OCI-LY3 (cell line): ENCODE measurements around the gene ARMC9.

Source experiments
- H2AFZ ChIP-seq: fragments of 200-600, 300-600 bp; shearing (Covaris generic); 2 replicates; pipeline ENCODE4 v1.6.0; 2014; ENCODE audit warnings: antibody characterized with exemption, low read depth, low read length
- H3K27ac ChIP-seq: fragments of 200-600, 300-600 bp; sonication (generic); 2 replicates; pipeline ENCODE4 v1.5.1; 2014; ENCODE audit warnings: mild to moderate bottlenecking, low read length, moderate library complexity, mixed read lengths
- H3K27me3 ChIP-seq: fragments of 200-600, 300-600 bp; sonication (generic); 2 replicates; pipeline ENCODE4 v1.6.1; 2014; ENCODE audit warnings: low read depth, low read length, mixed read lengths
- H3K36me3 ChIP-seq: fragments of 200-600, 300-600 bp; sonication (generic); replicated peaks from 2 replicates; pipeline ENCODE3; 2014; ENCODE audit warnings: low read depth, low read length, mixed read lengths
- H3K4me1 ChIP-seq: fragments of 300-600, 200-600 bp; sonication (generic); 2 replicates; pipeline ENCODE4 v1.6.1; 2014; ENCODE audit warnings: low read length, mixed read lengths
- H3K4me2 ChIP-seq: fragments of 200-600, 300-600 bp; sonication (generic); 2 replicates; pipeline ENCODE4 v1.6.1; 2014; ENCODE audit warnings: low read length, mixed read lengths
- H3K4me3 ChIP-seq: fragments of 300-600, 200-600 bp; sonication (generic); 2 replicates; pipeline ENCODE4 v1.5.1; 2014; ENCODE audit warnings: antibody characterized with exemption, mild to moderate bottlenecking, low read length, moderate library complexity
- H3K79me2 ChIP-seq: fragments of 300-600, 200-600 bp; shearing (Covaris generic); 2 replicates; pipeline ENCODE4 v1.6.1; 2014; ENCODE audit warnings: mild to moderate bottlenecking, low read length, mixed read lengths
- H3K9ac ChIP-seq: fragments of 300-600, 200-600 bp; shearing (Covaris generic); 2 replicates; pipeline ENCODE4 v1.6.0; 2014; ENCODE audit warnings: mild to moderate bottlenecking, low read length, moderate library complexity
- H3K9me3 ChIP-seq: fragments of 200-600, 300-600 bp; shearing (Covaris generic); 2 replicates; pipeline ENCODE4 v1.6.1; 2014; ENCODE audit warnings: low read length, mixed read lengths; ENCODE audit not compliant: insufficient read depth
- H4K20me1 ChIP-seq: fragments of 200-600, 300-600 bp; sonication (generic); 2 replicates; pipeline ENCODE4 v1.6.1; 2016; ENCODE audit warnings: low read length, mixed read lengths; ENCODE audit not compliant: insufficient read depth
- EZH2phosphoT487 ChIP-seq: fragments of 200-600 bp; shearing (Covaris generic); IDR thresholded peaks from 2 replicates; pipeline ENCODE4 v1.6.1; 2018; ENCODE audit warnings: antibody characterized with exemption, mixed run types, low read depth
- TF ChIP-seq, protein P1 (sequence below): fragments of 200-600, 300-600 bp; sonication (generic); IDR thresholded peaks from 2 replicates; pipeline ENCODE4 v1.5.1; 2014; ENCODE audit warnings: antibody characterized with exemption, low read length, low read depth

ARMC9 gene

DNA sequence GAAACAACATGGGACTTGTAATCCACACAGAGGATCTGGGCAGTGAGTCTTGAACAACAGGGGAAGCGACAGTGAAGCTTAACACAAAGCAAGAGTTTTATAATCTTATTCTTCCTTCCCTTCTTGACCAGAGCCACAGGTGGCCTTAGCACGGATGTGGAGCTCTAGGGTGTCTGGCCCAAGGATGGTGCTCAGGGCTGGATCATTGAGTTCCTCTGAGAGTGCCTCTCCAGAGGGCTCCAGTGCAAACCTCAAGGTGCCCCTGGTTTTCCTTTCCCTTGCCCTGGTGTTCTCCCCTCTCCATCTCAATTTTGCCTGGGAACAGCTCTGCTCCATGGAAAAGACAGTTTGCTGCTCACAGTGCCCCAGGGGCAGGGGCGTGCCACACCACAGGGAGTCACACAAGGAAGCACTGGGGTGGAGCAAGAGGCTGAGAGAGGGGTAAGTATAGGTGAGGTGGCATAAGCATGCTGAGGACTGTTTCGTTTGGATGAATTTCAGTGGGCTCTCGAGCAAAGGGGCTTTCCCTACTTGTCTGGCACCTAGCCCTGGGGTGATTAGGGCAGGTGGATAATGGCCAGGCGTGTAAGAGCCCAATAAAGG, 108.5 kb downstream of the ARMC9 start:
- no peaks in the 10 kb centered on the region for H4K20me1 ChIP-seq
- no peak overlapping the region for H3K9ac ChIP-seq
- no peak overlapping the region for H2AFZ ChIP-seq
- TF ChIP-seq, protein P1, sequence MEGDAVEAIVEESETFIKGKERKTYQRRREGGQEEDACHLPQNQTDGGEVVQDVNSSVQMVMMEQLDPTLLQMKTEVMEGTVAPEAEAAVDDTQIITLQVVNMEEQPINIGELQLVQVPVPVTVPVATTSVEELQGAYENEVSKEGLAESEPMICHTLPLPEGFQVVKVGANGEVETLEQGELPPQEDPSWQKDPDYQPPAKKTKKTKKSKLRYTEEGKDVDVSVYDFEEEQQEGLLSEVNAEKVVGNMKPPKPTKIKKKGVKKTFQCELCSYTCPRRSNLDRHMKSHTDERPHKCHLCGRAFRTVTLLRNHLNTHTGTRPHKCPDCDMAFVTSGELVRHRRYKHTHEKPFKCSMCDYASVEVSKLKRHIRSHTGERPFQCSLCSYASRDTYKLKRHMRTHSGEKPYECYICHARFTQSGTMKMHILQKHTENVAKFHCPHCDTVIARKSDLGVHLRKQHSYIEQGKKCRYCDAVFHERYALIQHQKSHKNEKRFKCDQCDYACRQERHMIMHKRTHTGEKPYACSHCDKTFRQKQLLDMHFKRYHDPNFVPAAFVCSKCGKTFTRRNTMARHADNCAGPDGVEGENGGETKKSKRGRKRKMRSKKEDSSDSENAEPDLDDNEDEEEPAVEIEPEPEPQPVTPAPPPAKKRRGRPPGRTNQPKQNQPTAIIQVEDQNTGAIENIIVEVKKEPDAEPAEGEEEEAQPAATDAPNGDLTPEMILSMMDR = no peak
- TF ChIP-seq EZH2phosphoT487 = no peak
- H3K27ac ChIP-seq = no peak overlapping the region
- H3K9me3 ChIP-seq = no peaks in the 10 kb centered on the region
- H3K79me2 ChIP-seq = no peaks in the 10 kb centered on the region
- no peak overlapping the region for H3K4me3 ChIP-seq
- H3K4me2 ChIP-seq = no peak overlapping the region
- no peaks in the 10 kb centered on the region for H3K36me3 ChIP-seq
- no peaks in the 10 kb centered on the region for H3K27me3 ChIP-seq
- H3K4me1 ChIP-seq = peaks cover 20% of the 10 kb centered on the region

GRCh38 chr2:231308219-231308618, 109.8 kb downstream of the ARMC9 start:
- no peak overlapping the region for H3K4me3 ChIP-seq
- no peak overlapping the region for H2AFZ ChIP-seq
- H3K4me1 ChIP-seq = peaks cover 20% of the 10 kb centered on the region
- no peak overlapping the region for H3K27ac ChIP-seq
- no peaks in the 10 kb centered on the region for H3K36me3 ChIP-seq
- H4K20me1 ChIP-seq = no peaks in the 10 kb centered on the region
- no peak for TF ChIP-seq EZH2phosphoT487
- TF ChIP-seq, protein P1 = no peak
- no peak overlapping the region for H3K9ac ChIP-seq
- no peaks in the 10 kb centered on the region for H3K79me2 ChIP-seq
- H3K27me3 ChIP-seq = no peaks in the 10 kb centered on the region
- no peak overlapping the region for H3K4me2 ChIP-seq
- H3K9me3 ChIP-seq = no peaks in the 10 kb centered on the region

- H3K27ac ChIP-seq = no peak overlapping the region
- H3K4me3 ChIP-seq = no peak overlapping the region
- no peaks in the 10 kb centered on the region for H3K36me3 ChIP-seq
- no peak for TF ChIP-seq EZH2phosphoT487
- TF ChIP-seq, protein P1 = no peak
- no peak overlapping the region for H3K4me2 ChIP-seq
- no peaks in the 10 kb centered on the region for H3K27me3 ChIP-seq
- no peaks in the 10 kb centered on the region for H3K9me3 ChIP-seq
- H3K4me1 ChIP-seq = peaks cover 20% of the 10 kb centered on the region
- H2AFZ ChIP-seq = no peak overlapping the region
- no peak overlapping the region for H3K9ac ChIP-seq
- H3K79me2 ChIP-seq = no peaks in the 10 kb centered on the region
- no peaks in the 10 kb centered on the region for H4K20me1 ChIP-seq
Measured at GRCh38 chr2:231308631-231309428, 110.4 kb downstream of the ARMC9 start.

GRCh38 chr2:231312066-231312465, 113.6 kb downstream of the ARMC9 start:
- Histone ChIP-seq H3K9ac (no peak overlapping the region), H3K4me3 (no peak overlapping the region), H3K27me3 (no peaks in the 10 kb centered on the region), H3K4me2 (no peak overlapping the region), H2AFZ (no peak overlapping the region), H3K9me3 (no peaks in the 10 kb centered on the region), H3K27ac (no peak overlapping the region), H3K79me2 (no peaks in the 10 kb centered on the region), H3K36me3 (no peaks in the 10 kb centered on the region), H3K4me1 (peaks cover 21% of the 10 kb centered on the region), H4K20me1 (no peaks in the 10 kb centered on the region)
- no peak for TF ChIP-seq EZH2phosphoT487
- TF ChIP-seq, protein P1 = no peak
